ENCODE results near the gene FKBP3.
"Not testable (repeated sequence)": the region's sequence is repeated elsewhere in the genome, so short reads cannot be mapped to it uniquely, and the experiment has no call there.

FKBP3 gene

DNA sequence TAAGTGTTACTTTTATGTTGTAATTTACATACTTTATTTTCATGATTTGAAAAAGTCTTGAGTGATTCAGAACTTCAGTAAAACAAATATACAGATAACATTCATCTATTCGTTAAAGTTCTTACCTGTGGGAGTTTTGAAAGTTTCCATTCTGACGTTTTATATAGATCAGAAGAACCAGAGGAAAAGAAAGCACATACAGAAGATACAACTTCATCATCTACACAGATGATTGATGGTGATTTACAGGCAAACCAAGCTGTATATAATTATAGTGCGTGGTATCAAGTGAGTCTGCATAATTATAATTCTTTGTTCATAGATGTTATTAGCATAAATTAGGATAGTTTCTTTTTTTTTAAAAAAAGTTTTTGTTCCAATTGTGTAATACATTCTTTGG lies 20.0 kb downstream of the FKBP3 start:
- no peak for DNase-seq (ENCODE audit: low read depth in 4 of 4, low spot score in 1 of 4)

DNA sequence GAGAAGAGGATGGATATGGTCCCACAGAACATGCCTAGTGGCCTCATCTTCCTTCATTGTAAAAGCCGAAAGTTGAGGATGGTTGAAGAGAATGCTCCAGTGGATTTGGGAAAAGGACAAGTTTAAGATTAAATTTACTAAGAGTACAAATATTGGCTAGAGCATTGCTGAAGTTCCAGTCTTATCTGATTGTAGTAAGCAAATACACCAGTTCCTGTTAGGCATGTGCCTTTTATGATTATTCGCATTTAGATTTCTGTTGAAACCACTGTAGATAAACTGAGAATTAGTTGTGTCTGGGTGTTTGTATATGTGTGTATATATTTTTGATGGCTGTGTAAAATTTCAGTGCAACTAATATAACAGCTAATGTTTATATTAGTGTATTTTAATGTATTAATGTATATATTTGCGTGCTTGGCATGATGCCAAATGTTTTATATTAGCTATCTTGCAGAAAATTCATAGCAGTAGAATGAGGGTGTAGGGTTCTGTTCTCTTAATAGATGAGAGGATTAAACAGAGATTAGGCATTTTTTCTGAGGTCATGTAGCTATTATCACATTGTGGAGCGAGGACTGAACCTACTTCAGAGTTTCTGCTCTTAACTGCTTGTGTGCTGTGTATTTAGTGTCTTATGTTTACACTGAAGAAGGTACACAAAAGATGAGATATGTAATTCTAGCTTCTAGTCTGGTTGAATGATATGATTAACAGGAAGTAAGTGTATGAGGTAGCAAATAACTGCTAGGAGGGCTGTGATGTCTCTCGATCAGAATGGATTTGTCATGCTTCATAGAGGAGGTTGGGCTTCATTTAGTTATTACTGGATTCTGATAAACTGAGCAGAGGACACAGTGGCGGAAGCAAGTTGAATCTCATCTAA lies 21.1 kb downstream of the FKBP3 start:
- DNase-seq (ENCODE audit: low read depth in 4 of 4, low spot score in 1 of 4): no peak

DNA sequence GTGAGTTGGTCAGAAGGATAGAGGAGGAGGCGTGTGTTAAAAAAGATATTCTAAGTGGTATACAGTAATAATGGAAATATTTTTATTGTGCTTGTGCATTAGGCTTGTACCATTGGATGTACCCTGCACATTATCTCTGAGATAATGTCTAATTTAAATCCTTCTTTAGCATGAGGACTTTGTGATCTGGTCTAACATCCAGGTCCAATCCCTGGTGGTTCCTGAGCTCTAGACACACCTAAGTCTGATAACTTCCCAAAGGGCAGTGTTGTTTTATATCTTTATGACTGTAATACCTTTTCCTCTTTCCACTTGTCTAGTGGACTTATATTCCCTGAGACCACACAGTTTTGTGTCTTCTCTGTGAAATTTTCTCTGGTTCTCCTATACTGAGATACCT lies 29.7 kb downstream of the FKBP3 start:
- no peak for DNase-seq (ENCODE audit: low read depth in 4 of 4, low spot score in 1 of 4)

DNA sequence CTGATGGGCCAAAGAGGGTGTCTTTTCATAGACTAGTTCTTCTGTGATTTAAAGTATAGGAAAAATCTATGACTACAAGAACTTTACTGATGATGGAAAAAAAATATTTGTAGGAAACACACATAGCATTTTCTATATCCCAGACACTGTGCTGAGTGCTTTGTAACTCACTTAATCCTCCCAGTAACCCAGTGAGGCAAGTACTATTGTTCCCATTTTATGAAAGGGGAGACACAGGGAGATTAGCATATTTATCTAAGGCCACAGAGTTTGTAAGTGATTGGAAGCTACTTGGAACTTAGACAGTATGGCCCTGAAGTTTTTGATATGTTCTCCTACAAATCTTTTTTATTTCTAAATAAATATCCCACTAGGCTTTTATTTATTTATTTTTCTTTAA lies 30.5 kb downstream of the FKBP3 start:
- no peak for DNase-seq (ENCODE audit: low read depth in 4 of 4, low spot score in 1 of 4)

DNA sequence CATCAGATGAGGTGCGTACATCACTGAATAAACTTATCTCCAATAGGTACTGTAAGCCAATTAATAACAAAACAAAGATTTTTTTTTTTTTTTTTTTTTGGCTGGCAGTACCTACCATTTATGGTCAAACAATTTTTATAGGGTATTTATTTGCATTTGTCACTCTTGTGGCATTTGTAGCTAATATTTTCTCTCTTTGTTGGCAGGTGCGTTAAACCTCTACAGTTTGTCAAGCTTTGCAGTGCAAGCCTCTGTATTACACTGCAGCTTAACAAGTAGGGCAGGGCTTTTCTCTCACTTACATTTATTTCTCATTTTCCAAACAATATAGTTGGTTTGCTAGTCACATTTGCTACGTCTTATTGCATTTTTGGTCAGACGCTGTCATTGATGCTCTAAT lies 38.1 kb downstream of the FKBP3 start:
- no peak for DNase-seq (ENCODE audit: low read depth in 4 of 4, low spot score in 1 of 4)

DNA sequence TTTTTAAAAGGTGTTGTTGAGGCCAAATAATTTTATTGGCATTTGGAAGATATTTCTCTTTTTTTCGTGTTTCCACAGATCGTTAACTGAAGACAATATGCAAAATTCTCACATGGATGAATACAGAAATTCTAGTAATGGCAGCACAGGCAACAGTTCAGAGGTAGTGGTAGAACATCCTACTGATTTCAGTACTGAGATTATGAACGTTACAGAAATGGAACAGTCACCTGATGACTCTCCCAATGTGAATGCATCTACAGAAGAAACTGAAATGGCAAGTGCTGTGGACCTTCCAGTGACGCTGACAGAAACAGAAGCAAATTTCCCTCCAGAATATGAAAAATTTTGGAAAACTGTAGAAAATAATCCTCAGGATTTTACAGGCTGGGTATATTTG lies 39.1 kb downstream of the FKBP3 start:
- DNase-seq (ENCODE audit: low read depth in 4 of 4, low spot score in 1 of 4): no peak

DNA sequence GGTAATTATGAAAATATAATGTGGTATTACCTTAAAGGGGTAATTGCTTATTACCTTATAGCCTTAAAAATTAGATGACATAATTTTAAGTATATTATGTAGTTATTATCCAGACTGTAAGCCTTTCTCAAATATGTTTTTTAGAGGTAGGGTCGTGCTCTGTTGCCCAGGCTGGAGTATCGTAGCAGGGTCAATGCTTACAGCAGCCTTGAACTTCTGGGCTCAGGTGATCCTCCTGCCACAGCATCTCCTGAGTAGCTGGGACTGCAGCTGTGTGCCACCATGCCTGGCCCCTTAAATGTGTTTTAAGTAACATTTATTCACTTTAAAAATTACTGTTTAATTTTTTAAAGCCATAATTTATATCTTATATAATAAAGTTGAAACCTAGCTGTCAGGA lies 40.0 kb downstream of the FKBP3 start:
- DNase-seq (ENCODE audit: low read depth in 4 of 4, low spot score in 1 of 4): no peak

DNA sequence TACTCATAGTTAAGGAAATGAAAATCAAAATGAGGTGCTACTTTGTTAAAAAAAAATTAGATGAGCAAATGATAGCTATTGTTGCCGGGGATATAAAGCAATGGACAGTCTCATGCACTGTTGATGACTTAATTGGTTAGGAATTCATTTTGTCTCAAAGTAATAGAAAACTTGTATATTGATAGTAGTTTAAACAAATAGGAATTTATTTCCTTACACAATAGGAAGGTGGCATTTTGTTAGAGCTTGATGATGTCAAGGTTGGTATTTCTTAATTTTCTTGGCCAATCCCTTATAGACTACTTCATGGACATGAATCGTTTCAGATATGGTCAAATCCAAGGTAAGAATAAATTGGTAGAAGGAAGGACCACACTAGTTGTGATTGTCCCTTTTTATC lies 42.6 kb downstream of the FKBP3 start:
- DNase-seq (ENCODE audit: low read depth in 4 of 4, low spot score in 1 of 4): no peak

DNA sequence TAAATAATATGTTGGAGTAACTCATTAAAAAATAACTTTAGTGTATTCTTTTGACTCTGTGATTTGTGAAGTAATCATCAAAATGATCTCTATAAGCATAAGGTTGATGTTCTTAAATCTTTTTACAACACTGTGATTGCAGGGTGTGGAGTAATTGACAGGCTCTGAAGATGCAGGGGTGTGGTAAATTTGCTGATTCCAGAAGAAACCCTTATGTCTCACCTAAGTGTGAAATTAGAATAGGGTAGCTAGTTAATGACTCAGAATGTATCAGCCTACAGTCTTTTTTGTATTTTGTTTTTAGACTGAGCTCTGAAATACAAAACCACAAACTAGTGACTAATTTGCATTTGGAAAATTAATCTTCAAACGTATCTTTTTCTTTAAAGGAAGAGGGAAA lies 44.5 kb downstream of the FKBP3 start:
- no peak for DNase-seq (ENCODE audit: low read depth in 4 of 4, low spot score in 1 of 4)

DNA sequence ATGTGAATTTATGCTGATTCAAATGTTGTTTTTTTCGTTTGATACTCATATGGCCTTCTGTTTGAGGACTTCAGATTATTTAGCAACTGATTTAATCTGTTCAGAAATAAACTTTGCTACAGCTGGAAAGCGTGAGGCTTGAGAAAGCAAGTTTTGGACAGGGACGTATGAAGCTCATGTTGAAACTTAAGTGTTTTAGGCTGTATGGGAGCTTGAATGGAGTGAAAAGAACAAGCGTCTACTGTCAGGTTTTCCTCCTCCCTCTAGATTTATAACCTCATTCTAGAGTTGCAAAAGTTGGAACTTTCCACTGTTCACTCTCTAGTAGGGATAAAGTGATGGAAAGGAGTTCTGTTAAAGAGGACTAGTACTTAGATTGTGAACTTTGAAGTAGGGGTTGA lies 49.3 kb downstream of the FKBP3 start:
- no peak for DNase-seq (ENCODE audit: low read depth in 4 of 4, low spot score in 1 of 4)

DNA sequence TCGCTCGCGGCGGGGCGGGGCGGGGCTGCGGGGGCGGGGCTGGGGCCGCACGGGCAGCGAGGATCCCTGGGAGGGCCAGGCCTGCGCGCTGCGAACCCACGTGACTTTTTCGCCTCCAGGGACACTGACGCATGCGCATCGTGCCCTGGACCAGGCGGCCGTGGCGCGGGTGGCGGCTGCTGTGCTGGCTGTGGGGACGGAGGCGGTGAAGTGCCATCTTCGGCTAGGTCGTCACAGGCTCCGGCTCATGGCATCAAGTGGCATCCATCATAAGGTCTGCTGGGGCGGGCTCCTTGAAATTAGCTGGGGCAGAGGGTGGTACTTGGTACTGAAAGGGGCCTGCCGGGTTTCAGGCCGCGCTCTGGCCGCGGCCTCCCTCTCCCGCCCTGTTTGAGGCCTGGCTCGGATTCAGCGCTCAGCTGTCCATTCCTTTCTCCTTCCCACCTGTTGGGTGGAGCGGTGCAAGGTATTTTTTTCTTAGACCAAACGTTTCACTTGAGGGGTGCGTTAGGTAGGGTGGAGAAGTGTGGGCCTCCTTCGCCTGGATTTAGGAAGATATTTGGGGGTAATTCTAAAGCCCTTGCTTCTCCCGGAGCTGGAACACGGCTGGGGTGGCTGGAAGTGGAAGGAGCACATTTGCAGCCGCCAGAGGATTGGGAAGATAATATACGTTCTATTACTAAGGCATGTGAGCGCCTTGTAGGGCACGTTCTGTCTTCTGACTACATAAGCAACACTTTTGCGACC lies 50.1 kb downstream of the FKBP3 start, which contains the start of gene PRPF39:
Gene PRPF39 (plus strand): TSS at position 141 of the 747 bp plus-strand sequence. CDS start 11,124 bp downstream, outside the sequence.
- peak; percentile 86 to 93 (median 92) for DNase-seq (ENCODE audit: low read depth in 4 of 4, low spot score in 1 of 4)

DNA sequence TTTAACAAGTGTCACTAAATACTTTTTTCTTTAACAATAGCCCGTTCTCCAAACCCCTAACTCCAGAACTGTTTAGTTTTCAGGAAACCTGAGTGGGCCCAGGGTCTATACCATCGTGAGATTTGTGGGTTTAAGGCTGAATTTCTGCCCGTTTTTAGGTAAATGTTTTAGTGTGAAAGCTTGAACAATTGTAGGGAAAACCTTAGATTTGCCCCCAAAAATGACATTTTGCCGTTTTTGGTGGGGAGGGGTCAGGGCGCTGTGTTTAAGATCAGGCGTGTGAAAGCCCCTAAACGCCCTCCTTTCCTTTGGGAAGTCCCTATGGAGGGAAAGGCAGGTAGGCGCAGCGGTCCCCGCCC lies 50.7 kb downstream of the FKBP3 start:
- DNase-seq (ENCODE audit: low read depth in 4 of 4, low spot score in 1 of 4): no peak

DNA sequence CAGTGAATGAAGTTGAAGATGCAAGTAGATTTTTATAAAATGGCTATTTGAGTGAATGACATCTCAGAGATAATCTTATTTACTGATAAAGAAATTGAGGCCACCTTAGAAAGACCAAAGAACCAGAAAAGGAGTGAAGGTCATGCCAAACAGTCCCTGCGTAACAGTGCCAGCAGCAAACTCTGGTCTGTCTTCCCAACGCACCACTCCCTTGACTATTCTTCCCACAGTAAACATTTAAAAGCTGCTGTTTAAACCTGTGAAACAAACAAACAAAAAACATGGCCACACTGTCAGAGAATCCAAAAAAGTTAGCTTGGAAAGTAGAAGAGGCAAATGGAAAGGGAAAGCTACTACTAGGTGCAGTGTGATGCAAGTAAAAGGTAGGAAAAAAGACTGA lies 51.9 kb downstream of the FKBP3 start:
- DNase-seq (ENCODE audit: low read depth in 4 of 4, low spot score in 1 of 4): no peak

DNA sequence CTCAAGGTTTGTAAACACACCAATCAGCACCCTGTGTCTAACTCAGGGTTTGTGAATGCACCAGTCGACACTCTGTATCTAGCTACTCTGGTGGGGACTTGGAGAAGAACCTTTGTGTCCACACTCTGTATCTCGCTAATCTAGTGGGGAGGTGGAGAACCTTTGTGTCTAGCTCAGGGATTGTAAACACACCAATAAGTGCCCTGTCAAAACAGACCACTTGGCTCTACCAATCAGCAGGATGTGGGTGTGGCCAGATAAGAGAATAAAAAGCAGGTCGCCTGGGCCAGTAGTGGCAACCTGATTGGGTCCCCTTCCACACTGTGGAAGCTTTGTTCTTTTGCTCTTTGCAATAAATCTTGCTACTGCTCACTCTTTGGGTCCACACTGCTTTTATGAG lies 53.2 kb downstream of the FKBP3 start:
- DNase-seq (ENCODE audit: low read depth in 4 of 4, low spot score in 1 of 4): not testable (repeated sequence)

DNA sequence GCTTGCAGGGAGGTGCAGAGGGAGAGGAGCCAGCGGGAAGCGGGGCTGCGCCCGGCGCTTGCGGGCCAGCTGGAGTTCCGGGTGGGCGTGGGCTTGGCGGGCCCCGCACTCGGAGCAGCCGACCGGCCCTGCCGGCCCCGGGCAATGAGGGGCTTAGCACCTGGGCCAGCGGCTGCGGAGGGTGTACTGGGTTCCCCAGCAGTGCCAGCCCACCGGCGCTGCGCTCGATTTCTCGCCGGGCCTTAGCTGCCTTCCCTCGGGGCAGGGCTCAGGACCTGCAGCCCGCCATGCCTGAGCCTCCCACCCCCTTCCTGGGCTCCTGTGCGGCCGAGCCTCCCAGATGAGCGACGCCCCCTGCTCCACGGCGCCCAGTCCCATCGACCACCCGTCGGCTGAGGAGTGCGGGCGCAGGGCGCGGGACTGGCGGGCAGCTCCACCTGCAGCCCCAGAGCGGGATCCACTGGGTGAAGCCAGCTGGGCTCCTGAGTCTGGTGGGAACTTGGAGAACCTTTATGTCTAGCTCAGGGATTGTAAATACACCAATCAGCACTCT lies 53.8 kb downstream of the FKBP3 start:
- DNase-seq (ENCODE audit: low read depth in 4 of 4, low spot score in 1 of 4): not testable (repeated sequence)

DNA sequence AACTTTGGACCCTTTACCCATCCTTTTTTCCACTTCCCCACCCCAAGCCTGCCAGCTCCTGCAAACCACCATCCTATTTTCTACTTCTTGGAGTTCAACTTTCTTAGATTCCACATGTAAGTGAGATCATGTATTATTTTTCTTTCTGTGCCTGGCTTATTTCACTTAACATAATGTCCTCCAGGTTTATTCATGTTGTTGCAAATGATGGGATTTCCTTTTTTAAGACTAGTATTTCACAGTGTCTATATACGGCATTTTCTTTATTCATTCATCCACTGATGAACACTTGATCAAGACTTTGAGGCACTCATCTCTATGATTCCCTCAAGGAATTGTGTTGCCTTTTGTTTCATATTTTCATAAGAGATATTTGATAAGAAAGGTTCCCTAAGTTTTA lies 56.0 kb downstream of the FKBP3 start:
- no peak for DNase-seq (ENCODE audit: low read depth in 4 of 4, low spot score in 1 of 4)

DNA sequence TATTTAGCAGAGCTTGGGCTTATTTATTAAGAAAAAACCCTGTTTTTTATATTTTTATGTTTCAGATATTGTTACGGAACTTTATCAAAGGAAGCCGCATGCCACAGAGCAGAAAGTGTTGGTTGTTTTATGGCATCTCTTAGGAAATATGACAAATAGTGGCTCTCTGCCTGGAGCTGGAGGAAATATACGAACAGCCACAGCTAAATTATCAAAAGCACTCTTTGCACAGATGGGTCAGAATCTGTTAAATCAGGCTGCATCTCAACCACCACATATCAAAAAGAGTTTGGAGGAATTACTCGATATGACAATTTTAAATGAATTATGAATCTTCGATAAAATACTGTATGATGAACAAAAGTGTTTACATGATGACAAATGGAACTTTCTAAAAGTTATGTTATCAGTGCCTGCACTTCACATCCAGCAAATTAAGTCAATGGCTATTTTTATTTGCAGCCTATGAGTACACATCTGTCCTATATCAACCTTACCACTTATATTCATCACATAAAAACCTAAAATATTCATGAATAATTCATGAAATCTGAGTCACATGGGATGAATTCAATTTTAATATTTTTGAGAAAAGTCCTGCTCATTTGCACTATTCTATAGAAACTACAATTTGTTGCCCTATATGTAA lies 60.9 kb downstream of the FKBP3 start:
- DNase-seq (ENCODE audit: low read depth in 4 of 4, low spot score in 1 of 4): no peak

DNA sequence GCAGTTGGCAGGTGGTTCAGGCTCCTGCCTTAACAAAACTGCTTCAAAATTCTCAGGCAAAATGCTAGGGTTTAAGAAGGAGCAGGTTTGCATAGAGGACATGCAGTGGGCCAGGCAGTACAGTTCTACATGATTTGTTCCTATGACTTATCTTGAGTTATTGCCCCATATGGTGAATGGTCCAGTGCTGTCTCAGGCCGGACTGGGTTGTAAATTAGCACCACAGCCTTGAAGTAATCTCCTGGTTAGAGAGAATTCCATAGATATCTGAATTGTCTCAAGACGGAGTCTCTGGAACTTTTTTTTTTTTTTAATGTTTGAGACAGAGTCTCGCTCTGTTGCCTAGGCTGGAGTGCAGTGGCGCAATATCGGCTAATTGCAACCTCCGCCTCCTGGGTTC lies 62.2 kb downstream of the FKBP3 start:
- no peak for DNase-seq (ENCODE audit: low read depth in 4 of 4, low spot score in 1 of 4)

DNA sequence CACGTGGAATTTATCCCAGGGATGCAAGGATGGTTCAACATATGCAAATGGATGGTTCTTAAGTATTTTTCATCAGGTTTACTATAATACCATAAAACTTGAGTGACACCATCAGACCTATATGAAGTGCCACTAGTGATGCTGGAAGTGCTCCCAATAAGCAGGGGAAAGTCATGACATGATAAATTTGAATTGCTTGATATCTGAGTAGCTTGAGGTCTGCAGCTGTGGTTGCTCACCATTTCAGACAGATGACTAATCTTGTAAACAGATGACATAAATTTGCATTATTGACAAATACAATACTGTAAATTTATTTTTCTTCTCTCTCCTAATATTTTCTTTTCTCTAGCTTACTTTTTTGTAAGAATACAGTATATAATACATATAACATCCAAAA lies 64.1 kb downstream of the FKBP3 start:
- no peak for DNase-seq (ENCODE audit: low read depth in 4 of 4, low spot score in 1 of 4)

DNA sequence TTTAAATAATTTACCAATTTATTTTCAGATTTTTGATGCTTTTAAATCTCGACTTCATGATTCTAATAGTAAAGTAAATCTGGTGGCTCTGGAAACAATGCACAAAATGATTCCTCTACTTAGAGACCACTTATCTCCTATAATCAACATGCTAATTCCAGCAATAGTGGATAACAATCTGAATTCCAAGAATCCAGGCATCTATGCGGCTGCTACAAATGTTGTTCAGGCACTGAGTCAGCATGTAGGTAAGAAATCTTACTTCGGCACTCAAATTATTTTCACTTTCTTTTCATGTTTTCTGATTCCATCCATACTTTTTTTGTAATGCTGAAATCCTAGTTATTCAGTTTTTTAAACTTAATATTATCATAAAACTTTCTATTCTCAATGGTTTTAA lies 65.9 kb downstream of the FKBP3 start:
- DNase-seq (ENCODE audit: low read depth in 4 of 4, low spot score in 1 of 4): no peak

DNA sequence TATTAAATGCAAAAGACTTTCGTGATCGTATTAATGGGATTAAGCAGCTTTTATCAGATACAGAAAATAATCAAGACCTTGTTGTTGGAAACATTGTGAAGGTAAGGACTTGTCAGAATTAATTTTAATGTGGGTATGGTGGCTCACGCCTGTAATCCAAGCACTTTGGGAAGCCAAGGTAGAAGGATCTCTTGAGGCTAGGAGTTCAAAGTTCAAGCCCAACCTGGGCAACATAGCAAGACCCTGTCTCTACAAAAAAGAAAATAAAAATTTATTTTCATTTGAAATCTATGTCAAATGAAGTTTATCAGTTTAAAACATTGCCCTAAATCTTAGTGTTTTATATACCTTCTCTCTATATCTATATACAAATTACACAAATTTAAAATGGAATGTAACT lies 67.6 kb downstream of the FKBP3 start:
- DNase-seq (ENCODE audit: low read depth in 4 of 4, low spot score in 1 of 4): no peak

DNA sequence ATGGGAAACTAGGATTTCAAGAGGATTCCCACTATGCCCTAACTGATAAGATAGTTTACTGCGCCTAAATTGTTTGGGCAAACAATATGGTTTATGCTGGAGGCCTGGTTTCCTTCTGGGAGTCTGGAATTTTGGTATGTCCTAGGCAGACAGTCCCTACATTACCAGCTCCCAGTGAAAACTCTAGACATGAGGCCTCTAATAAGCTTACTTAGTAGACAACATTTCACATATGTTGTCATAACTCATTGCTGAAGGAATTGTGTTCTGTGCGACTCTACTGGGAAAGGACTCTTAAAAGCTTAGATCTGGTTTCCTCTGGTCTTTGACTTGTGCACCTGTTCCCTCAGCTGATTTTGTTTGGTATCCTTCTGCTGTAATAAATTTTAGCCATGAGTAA lies 68.3 kb downstream of the FKBP3 start:
- no peak for DNase-seq (ENCODE audit: low read depth in 4 of 4, low spot score in 1 of 4)
